Bronchial epithelial cell (primary cell): ENCODE results near the gene AKR7A2. TPM values are rescaled to one million over a fixed set of nuclear protein-coding genes. Genes with fewer than 3 reads are reported as not detected.
A peak's percentile ranks its signal among the peaks of the same experiment; 100 is the strongest.

Experiments
- DNase-seq: peaks from one replicate; pipeline ENCODE4 v3.0.0-alpha.2; 2010; ENCODE audit warnings: low read depth
- FAIRE-seq: peaks from 2 replicates; lab custom pipeline; 2011; peaks lifted over from hg19 to GRCh38; lab: Jason Lieb, UNC
- H3K27me3 ChIP-seq: 2 replicates; pipeline ENCODE4 v1.5.1; 2011; ENCODE audit warnings: low read length; ENCODE audit not compliant: control insufficient read depth, insufficient read depth
- H3K36me3 ChIP-seq: 2 replicates; pipeline ENCODE4 v1.5.1; 2011; ENCODE audit warnings: low read length; ENCODE audit not compliant: control insufficient read depth, insufficient read depth
- H3K4me3 ChIP-seq: 2 replicates; pipeline ENCODE4 v1.5.1; 2011; ENCODE audit warnings: mild to moderate bottlenecking, low read depth, low read length, control low read depth
- CTCF ChIP-seq: IDR thresholded peaks from 2 replicates; pipeline ENCODE4 v1.5.1; 2011; ENCODE audit warnings: mild to moderate bottlenecking, moderate library complexity, low read length, control low read depth, inconsistent platforms; ENCODE audit not compliant: insufficient read depth, severe bottlenecking
- total RNA-seq: library from RNA; depleted of rRNA; stranded (reverse); fragments of >200 nt; gene quantifications from 2 replicates; pipeline ENCODE4 v1.2.1, GENCODE V29; 2014

The AKR7A2 gene
- total RNA-seq, 1 donor from 2014 or later, result 54.8 TPM

DNA sequence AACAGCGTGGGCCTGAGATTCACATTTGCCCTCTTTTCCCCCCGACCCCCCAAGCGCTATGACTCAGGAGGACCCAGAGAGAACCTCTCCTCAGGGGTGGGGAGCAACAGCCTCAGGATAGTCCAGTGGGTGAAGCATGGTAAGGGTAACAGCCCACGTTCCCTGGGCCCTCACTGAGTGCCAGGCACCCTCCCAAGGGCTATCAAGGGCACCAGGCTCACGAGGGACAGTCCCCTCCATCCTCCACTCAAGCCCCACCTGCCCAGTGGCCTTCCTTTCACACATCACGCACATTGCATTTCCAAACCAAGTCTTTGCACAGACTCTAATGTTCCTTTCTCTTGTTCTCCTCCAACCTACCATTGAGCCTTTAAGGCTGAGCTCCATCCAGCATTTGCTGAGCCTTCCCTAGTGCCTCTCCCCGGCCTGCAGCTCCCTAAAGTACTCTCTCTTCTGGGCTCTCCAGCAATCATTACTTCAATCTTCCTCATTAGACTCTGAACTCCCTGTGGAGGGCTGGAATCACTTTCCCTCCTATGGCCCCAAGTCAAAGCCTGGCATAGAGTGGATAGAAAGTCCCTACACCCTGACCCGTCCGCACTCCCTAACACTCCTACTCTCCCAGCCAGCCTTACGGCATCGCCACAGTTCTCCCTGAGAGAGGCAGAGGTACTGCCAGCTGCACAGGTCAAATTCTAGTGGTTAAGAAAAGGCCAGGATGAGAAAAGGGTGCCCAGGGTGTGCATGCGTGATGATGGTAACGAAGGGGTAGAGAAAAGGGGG, 1.0 kb downstream of the AKR7A2 start:
- DNase-seq (no peak), FAIRE-seq (no peak)
- TF ChIP-seq CTCF, result no peak
- peaks cover 13% of the 10 kb centered on the region for H3K36me3 ChIP-seq
- H3K27me3 ChIP-seq, result no peaks in the 10 kb centered on the region
- peak overlapping the region; percentile 83 for H3K4me3 ChIP-seq

- Histone ChIP-seq H3K36me3 (peaks cover 16% of the 10 kb centered on the region), H3K27me3 (no peaks in the 10 kb centered on the region), H3K4me3 (no peak overlapping the region)
- no peak for DNase-seq
- no peak for TF ChIP-seq CTCF
- FAIRE-seq, result no peak
Observed at GRCh38 chr1:19310061-19310460, 1.9 kb downstream of the AKR7A2 start.

GRCh38 chr1:19309123-19309813, 2.7 kb downstream of the AKR7A2 start:
- Histone ChIP-seq H3K36me3 (peaks cover 16% of the 10 kb centered on the region), H3K4me3 (no peak overlapping the region), H3K27me3 (no peaks in the 10 kb centered on the region)
- FAIRE-seq, result no peak
- TF ChIP-seq CTCF, result no peak
- DNase-seq, result peak; percentile 53

GRCh38 chr1:19308509-19308907, 3.4 kb downstream of the AKR7A2 start:
- FAIRE-seq, result no peak
- no peak for TF ChIP-seq CTCF
- peaks cover 18% of the 10 kb centered on the region for H3K36me3 ChIP-seq
- DNase-seq, result no peak
- no peaks in the 10 kb centered on the region for H3K27me3 ChIP-seq
- H3K4me3 ChIP-seq, result no peak overlapping the region

DNA sequence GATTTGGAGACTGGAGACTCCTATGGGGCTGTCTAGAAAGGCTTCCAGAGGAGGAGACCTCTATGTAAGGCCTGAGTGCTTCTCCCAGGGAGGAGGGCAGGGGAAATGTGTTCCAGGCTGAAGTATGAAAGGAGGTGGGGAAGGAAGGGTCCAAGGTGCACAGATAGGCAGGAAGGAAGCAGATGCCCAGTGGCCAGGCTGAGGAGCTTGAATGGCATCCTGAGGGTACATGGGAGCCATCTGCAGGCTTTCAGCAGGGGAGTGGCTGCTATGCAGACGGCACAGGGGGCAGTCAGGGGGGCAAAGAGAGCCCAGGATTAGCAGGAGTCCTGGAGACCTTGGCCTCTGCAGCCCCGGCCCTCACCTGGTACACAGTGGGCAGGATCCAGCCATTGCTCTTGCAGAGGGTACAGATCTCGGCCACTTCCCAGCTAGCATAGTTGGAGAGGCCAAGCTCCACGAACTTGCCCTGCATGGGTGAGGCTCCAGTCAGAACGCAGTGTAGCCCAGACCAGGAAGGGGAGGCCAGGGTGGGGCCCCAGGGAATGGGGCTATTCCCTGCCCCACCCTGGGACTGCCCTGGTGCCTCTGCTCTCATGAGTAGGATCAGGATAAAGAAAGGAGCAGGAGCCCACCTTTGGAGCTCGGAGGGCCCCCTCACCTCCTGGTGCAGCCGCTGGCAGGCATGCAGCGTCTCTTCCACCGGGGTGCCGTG, 4.0 kb downstream of the AKR7A2 start:
- FAIRE-seq (no peak), DNase-seq (no peak)
- no peak for TF ChIP-seq CTCF
- Histone ChIP-seq H3K4me3 (no peak overlapping the region), H3K27me3 (no peaks in the 10 kb centered on the region), H3K36me3 (peaks cover 21% of the 10 kb centered on the region)
